ENCODE measurements around the gene NRP1. TPM values are rescaled to one million over a fixed set of nuclear protein-coding genes. Genes with fewer than 3 reads are reported as not detected.

NRP1 gene
- total and polyA plus RNA-seq, 2 of the 8 experiments (the other 6 are each of a cell fraction or from before 2014, with no cell fraction given), result 1.2 to 2.1 TPM

- Histone ChIP-seq H3K9ac (replicated peaks in 1 of 4; ENCODE audit: extremely low read depth in 1 of 4, low read depth in 3 of 4, low read length in 3 of 4) (no peak overlapping the region), H3K56ac (replicated peaks; ENCODE audit: insufficient read length, low read depth, low read length) (no peak overlapping the region), H4K91ac (replicated peaks; ENCODE audit: insufficient read length, low read length) (no peak overlapping the region), H2BK12ac (ENCODE audit: low read depth, low read length) (no peak overlapping the region), H3K23me2 (ENCODE audit: low read depth, low read length) (no peaks in the 10 kb centered on the region), H3K4me3 (ENCODE audit: extremely low read depth in 1 of 4, insufficient read depth in 2 of 4, low read depth in 3 of 4, low read length in 4 of 4) (no peak overlapping the region), H3K23ac (ENCODE audit: insufficient read length) (no peak overlapping the region), H2AFZ (ENCODE audit: low read length) (no peak overlapping the region), H2BK5ac (ENCODE audit: low read depth, low read length) (no peak overlapping the region), H4K5ac (ENCODE audit: insufficient read length, low read depth, low read length) (no peak overlapping the region), H2AK5ac (ENCODE audit: low read depth, low read length) (no peak overlapping the region), H2BK120ac (replicated peaks; ENCODE audit: low read depth, low read length) (no peak overlapping the region), H4K8ac (ENCODE audit: extremely low read depth, insufficient read depth, low read length) (no peak overlapping the region), H2BK15ac (ENCODE audit: low read length) (no peak overlapping the region), H2BK20ac (ENCODE audit: low read length) (no peak overlapping the region), H4K20me1 (replicated peaks in 1 of 2; ENCODE audit: control insufficient read depth in 1 of 2, insufficient read depth in 2 of 2, low read length in 2 of 2) (no peaks in the 10 kb centered on the region), H3K4ac (replicated peaks; ENCODE audit: insufficient read length, low read depth, low read length) (no peak overlapping the region), H3K36me3 (ENCODE audit: control insufficient read depth in 2 of 4, insufficient read depth in 4 of 4, low read length in 3 of 4) (no peaks in the 10 kb centered on the region), H3K9me3 (ENCODE audit: insufficient read depth in 2 of 2, low read depth in 1 of 2, low read length in 1 of 2) (no peaks in the 10 kb centered on the region; a peak in 1 of 4 replicates), H3K4me1 (replicated peaks in 1 of 4; ENCODE audit: control insufficient read depth in 3 of 4, insufficient read depth in 4 of 4, low read length in 3 of 4) (peaks cover 0 to 3% (median 0%) of the 10 kb centered on the region in 4 experiments; a peak in 1 of 7 replicates), H3K18ac (ENCODE audit: extremely low read depth, low read length) (no peak overlapping the region), H3K79me1 (ENCODE audit: low read depth, low read length) (no peaks in the 10 kb centered on the region), H3K27me3 (replicated peaks in 1 of 4; ENCODE audit: control insufficient read depth in 3 of 4, extremely low read depth in 1 of 4, insufficient read depth in 3 of 4, low read length in 3 of 4) (no peaks in the 10 kb centered on the region), H3K27ac (ENCODE audit: low read depth, low read length) (no peak overlapping the region), H3K4me2 (ENCODE audit: insufficient read depth in 1 of 2, low read depth in 2 of 2, low read length in 2 of 2) (no peak overlapping the region), H3K14ac (ENCODE audit: insufficient read length) (no peak overlapping the region), H3K79me2 (ENCODE audit: control insufficient read depth in 1 of 2, insufficient read depth in 2 of 2, low read length in 2 of 2) (no peaks in the 10 kb centered on the region)
- TF ChIP-seq HDAC2 (IDR thresholded peaks at IDR 0.05; ENCODE audit: borderline replicate concordance in 1 of 2, low read depth in 2 of 2, low read length in 2 of 2) (no peak), POU5F1 (IDR thresholded peaks at IDR 0.05; ENCODE audit: low read depth, low read length) (no peak)
- DNase-seq (ENCODE audit: low read depth in 1 of 2, low spot score in 2 of 2), result no peak
- CTCF ChIA-PET (ENCODE audit: partially characterized antibody), result interaction anchor here (0.8 kb wide), 1 partner anchor 117 kb away, joined by 3 read pairs; no protein-coding TSS in a partner anchor
- FAIRE-seq, result no peak
- POLR2A ChIA-PET (ENCODE audit: partially characterized antibody), result interaction anchor here (0.5 kb wide), 1 partner anchor 12 kb away, joined by 3 read pairs; no protein-coding TSS in a partner anchor
- WGBS, 2 experiments (ENCODE audit: extremely low coverage in 1 of 2, insufficient coverage in 1 of 2, insufficient read length in 1 of 2, insufficient replicate concordance in 2 of 2, low coverage in 1 of 2, low lambda C conversion rate in 2 of 2, missing lambda C conversion rate in 1 of 2), result 84% methylated on average over 5 of the region's 5 CpGs; no CpG with 5 or more reads in 1 of the 2 experiments
Measured at GRCh38 chr10:33174674-33175434, 159.6 kb downstream of the NRP1 start.
